Activated CD4-positive, alpha-beta T cell treated with anti-CD3 and anti-CD28 coated beads, Interleukin-10, Interleukin-2, amounts not matched to agents 100 ng/mL and 50 ng/mL, durations not matched to agents 16 hours and 8 hours (primary cell): Measurements from ENCODE around the gene OR10D3.
A peak's percentile ranks its signal among the peaks of the same experiment; 100 is the strongest.
"Not testable (repeated sequence)": the region's sequence is repeated elsewhere in the genome, so short reads cannot be mapped to it uniquely, and the experiment has no call there.

Source experiments
- DNase-seq: peaks from one replicate; pipeline ENCODE4 v3.0.0-alpha.2; 2020

The OR10D3 gene, protein sequence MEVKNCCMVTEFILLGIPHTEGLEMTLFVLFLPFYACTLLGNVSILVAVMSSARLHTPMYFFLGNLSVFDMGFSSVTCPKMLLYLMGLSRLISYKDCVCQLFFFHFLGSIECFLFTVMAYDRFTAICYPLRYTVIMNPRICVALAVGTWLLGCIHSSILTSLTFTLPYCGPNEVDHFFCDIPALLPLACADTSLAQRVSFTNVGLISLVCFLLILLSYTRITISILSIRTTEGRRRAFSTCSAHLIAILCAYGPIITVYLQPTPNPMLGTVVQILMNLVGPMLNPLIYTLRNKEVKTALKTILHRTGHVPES

DNA sequence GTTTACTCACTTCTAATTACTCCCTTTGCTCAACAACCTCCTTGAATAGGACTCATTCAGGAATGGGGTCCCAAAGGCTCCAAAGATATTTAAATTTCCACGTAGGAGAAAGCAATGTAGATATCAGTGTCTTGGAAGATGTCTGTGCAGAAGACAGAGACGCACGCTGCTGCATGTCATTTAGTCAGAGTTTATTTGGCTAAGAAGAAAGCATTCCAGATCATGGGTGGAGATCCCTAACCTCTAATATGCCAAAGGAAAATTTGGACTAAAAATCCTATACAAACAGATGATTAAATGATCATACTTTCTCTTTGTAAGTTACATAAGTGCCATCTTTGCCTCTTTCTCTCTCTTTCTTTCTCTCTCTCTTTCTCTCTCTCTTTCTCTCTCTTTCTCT is at the start of gene OR10D3:
OR10D3 (plus strand) TSS at position 278 of the 400 bp plus-strand sequence. CDS start 1,925 bp downstream, outside the sequence.
- no peak for DNase-seq

DNA sequence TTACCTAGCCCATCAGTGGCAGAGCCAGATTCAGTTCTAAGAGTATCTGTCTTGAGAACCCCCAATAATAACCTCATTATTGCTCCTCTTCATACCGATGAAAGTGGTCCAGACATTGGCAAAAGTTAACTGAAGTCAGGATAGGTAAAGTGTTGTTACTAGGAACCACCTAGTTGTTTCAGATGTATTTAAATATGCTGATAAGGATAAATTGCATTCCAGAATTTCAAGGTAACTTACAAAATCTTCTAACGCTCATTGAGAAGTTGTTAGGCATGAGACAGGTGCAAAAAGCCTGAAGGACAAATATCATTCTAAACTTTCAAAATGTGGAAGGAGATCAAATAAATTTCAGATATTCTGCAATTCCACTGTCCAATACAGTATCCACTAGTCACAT is 40.1 kb upstream of the OR10D3 start:
- no peak for DNase-seq

DNA sequence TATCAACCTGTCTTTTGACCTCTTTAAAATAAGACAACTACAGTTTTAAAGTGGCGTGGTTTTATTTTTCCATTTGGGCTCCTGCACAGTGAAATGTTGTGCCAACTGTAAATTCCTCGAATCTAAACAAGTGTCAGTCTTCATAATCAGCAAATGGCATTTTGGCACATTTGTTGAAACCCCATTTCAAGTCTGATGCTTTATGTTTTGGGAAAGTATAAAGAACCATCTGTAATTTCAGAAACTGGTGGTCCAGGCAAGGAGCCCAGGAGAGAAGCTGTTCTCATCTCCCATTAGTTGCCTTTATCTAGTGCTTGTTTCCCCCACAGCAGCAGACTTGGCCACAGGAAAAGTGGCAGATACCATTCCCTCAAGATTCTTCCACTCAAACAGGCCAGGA is 35.2 kb upstream of the OR10D3 start:
- DNase-seq: no peak

DNA sequence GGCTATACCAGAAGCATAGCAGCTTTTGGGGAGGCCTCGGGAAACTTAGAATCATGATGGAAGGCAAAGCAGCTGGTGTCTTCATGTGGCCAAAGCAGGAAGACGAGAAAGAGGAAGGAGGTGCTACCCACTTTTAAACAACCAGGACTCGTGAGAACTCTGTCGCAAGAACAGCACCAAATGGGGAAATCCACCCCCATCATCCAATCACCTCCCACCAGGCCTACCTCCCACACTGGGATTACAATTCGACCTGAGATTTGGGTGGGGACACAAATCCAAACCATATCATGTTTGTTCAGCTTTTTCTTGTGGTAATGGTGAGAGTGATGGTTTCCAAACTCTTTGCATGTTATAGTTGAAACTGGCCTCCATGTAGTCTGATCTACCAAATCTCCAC is 32.5 kb upstream of the OR10D3 start:
- DNase-seq: no peak

DNA sequence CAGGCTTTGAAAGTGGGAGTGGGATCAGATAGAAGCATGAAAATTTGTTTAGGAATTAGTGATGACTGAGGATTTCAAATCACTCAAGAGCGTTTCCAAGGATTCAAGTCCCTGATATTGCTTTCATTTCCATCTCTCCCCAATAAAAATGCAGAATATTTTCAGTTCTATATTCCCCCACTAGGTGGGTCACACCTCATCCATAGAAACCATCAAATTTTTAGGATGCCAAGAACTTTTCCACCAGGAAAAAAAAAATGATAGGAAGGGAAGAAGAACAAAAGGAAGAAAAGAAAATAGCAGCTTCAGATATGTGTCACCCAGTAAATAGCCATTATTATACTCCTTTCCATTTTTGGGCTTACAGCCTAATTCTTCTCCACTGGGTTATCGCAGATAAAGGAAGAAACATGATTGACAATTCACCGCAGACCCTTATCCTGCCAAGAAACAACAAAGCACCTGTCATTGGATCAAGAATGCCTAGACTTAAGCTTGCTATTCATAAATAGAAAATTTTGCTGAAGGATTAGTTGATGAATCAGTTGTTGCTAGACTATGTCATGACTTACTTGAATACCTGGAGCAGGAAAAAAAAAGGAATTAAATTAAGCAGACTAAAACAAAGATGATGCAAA is 30.3 kb upstream of the OR10D3 start:
- DNase-seq: no peak

DNA sequence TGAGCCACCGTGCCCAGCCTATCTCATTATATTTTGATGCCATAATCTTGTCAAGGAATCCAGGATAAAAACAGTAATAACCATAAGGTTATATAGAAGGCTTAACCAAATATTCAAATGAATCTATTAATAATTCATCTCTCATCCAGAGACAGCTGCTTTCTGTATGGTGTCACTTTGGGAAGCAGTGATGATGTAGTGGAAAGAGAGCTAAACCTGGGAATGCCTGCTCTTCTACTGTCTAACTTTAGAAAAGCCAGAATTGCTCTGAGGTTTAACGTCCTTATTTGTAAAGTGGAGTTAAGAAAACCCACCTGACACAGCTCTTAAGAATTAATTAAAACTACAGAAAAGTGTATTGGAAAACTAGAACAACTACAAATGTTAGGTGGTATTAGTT is 29.3 kb upstream of the OR10D3 start:
- no peak for DNase-seq

DNA sequence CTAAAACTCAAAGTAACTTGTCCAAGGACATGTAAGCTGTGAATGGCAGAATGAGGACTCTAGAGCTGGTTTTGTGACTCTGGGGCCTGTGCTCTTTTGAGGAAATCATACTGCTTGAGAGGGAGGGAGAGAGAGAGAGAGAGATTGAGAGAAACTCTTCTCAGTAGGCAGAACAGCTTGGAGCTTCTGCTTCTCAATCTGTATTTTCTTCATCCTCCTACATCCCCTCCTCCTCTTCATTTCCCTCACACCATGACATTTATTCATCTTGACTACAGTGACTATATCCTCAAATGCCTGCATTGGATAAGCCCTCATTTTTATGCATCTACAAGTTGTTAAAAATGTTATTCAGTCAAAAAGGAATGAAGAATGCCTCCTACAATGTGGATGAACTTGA is 23.7 kb upstream of the OR10D3 start:
- DNase-seq: no peak

DNA sequence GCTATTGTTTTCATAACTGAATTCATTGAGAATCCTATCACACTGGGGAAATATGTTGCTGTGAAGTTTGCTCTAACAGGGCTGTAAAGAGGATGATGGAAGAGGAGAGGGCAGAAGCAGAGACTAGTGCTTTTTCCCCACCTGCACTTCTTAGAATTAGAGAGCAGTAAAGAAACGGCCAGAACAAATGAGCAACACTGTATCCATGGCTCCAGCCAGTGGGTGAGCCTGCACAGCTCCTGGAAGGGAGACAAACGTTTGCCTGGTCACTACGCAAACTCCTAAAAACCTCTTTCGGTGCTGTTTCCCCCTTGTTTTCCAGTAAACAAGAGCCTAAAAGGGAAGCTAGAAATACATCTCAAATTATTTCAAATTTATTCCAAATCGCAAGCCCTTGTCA is 22.2 kb upstream of the OR10D3 start:
- no peak for DNase-seq

DNA sequence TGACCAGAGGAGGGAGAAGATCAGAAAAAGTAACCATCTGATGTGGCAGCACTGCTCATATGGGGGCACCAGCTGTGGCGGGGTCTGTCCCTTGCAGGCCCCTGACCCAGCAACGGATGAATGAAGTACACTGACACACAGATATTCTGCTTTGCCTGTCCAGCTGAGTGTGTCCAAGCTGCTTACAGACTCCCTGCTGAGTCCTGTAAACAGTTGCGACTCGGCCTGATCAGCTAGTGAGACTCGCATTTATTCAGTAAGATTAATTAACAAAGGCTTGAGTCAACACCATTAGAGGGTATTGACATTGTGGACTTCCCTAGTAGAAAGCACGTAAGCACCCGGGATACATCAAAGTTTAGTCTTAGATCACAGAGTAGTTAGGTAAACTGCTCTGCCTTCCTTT is 15.3 kb upstream of the OR10D3 start:
- DNase-seq: no peak

DNA sequence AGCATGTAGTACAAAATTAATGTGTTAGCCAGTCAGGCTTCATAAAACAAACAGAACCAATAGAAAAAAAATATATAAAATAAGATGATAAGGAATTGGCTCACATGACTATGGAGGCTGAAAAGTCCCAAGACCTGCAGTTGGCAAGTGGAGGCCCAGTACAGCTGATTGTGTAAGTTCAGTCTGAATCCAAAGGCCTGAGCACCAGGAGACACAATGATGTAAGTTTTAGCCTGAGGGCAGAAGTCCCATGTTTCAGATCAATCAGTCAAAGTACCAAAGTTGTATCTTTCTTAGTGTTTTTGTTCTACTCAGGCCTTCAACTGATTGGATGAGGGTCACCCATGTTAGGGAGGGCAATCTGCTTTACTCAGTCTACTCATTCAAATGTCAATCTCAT is 14.3 kb upstream of the OR10D3 start:
- no peak for DNase-seq

DNA sequence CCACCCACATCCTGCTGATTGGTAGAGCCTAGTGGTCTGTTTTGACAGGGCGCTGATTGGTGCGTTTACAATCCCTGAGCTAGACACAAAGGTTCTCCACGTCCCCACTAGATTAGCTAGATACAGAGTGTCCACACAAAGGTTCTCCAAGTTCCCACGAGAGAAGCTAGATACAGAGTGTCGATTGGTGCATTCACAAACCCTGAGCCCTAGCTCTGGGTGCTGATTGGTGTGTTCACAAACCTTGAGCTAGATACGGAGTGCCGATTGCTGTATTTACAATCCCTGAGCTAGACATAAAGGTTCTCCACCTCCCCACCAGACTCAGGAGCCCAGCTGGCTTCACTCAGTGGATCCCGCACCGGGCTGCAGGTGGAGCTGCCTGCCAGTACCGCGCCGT is 12.8 kb upstream of the OR10D3 start:
- DNase-seq: not testable (repeated sequence)

DNA sequence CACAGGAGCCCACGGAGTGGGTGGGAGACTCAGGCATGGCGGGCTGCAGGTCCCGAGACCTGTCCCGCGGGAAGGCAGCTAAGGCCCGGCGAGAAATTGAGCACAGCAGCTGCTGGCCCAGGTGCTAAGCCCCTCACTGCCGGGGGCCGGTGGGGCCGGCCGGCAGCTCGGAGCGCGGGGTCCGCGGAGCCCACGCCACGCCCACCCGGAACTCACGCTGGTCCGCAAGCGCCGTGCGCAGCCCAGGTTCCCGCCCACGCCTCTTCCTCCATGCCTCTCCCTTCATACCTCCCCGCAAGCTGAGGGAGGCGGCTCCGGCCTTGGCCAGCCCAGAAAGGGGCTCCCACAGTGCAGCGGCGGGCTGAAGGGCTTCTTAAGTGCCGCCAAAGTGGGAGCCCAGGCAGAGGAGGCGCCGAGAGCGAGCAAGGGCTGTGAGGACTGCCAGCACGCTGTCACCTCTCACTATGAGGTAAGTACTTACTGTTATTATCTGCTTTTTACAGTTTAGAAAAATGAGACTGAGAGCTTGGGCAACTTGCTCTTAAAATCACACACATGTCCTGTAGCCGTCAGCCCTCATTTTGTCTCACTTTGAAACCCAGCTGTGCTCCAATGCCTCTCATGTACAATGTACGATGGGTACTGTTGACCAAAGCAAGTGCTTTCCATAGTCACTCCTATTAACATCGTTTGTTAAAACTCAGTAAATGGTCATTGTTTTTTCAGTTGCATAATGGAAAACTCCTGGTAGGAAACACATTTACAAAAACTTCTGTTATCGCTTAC is 12.2 kb upstream of the OR10D3 start:
- no peak for DNase-seq

DNA sequence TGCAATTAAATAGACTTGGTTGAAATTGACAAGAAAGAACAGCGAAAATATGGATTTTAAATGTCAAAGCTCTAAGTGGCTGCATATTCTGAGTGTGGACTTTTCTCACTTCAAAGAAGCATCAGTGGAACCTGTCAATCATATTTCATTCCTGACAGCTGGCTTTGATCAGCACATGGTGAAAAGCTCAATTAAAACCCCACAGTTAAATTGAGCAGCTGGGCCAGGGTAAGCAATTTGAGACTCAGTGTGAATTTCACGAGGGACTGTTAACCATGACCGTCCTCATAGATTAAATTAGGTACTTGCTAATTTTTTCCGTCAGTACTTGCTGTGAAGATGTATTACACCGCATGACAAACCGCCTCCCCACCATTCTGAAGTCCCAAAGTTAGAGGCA is 11.0 kb upstream of the OR10D3 start:
- DNase-seq: no peak

DNA sequence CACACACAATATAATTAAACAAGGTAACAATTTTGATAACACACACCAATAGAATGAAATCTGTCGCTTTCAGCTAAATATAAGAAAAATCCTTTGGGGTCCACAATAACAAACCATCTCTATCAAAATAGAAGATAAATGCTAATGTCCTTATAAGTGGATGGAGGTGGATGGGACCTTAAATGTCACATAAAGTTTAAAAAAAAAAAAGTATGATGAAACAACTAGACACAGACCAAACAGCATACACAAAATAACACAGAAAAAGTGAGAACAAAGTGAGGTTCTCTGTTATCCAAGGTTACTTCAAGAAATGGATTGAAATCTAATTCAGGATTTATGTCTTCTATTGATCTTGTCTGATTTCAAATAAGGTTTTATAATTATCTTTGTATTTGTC is 10.5 kb upstream of the OR10D3 start:
- DNase-seq: no peak

DNA sequence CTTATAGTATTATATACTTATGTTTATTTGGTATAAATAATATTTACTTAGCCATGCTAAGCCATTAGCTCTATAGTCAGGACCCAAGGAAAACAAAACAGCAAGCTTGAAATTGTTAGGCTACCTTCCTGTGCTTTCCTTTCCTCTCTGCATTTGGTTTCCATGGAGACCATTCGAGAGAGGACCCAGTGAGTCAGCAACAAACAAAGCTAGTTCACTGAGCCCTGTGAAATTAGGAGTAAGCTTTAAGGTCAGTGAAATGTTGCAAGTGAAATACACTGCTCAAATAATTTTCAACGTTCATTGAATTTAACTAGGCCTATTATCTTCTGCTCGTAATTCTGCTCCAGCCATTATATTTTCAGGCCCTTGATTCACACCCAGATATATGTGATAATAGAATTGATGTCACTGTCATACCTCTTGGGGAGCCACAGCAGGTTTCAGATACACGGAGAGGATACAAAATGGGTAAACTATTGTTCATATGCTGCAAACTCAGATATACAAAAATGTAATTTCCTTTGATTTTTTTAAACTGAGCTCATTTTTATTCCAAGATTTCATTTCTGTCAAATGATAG is 9.1 kb upstream of the OR10D3 start:
- peak; percentile 17 for DNase-seq

DNA sequence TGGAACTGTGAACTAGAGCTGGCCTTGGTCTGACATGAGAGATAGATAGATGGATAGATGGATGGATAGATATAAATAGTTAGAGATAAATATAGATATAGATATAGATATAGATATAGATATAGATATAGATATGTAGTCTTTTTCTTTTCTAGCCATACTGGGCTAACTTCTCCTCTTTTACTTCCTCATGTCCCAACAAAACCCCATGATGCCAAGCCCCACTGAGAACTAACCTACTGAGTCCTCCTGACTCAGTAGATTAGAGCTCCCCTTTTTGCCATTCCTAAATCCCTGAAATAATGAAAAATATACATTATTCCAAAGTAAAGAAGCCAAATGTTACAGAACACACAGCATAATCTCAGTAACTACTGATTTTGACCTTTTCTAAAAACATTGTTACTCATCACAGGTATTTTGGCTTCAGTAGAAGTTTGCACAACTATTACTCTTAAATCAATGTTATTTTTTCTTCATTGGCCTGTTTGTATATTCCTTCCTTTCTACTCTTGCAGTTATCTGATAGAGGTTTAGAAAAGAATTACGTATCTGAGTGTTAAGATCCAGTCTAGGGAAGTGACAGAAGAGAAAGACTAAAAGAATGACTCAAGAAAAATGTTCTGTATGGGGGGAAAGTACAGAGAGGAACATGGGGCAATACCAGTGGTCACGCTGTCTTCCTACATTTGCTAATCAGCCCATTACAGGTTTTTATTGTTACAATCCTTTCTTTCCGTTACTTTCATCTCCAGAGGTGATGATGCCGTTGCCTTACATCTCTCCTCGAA is 6.0 kb upstream of the OR10D3 start:
- DNase-seq: no peak

DNA sequence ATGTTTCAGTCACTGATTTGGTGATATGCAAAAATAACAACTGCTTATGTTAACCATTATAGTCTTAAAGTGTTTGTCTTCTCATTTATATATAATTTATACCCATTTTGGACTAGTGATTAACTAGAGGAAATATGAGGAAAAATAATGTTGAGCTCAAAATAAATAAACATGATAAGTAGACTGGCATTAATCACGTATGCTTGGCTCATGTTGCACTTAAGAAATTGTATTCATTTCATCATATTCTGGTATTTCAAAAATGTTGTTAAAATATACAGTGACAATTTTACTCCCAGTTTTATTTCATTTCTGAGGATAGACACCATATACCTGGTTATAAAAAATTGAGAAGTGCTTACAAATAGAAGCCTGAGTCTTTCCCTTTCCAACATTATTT is 3.8 kb upstream of the OR10D3 start:
- no peak for DNase-seq

DNA sequence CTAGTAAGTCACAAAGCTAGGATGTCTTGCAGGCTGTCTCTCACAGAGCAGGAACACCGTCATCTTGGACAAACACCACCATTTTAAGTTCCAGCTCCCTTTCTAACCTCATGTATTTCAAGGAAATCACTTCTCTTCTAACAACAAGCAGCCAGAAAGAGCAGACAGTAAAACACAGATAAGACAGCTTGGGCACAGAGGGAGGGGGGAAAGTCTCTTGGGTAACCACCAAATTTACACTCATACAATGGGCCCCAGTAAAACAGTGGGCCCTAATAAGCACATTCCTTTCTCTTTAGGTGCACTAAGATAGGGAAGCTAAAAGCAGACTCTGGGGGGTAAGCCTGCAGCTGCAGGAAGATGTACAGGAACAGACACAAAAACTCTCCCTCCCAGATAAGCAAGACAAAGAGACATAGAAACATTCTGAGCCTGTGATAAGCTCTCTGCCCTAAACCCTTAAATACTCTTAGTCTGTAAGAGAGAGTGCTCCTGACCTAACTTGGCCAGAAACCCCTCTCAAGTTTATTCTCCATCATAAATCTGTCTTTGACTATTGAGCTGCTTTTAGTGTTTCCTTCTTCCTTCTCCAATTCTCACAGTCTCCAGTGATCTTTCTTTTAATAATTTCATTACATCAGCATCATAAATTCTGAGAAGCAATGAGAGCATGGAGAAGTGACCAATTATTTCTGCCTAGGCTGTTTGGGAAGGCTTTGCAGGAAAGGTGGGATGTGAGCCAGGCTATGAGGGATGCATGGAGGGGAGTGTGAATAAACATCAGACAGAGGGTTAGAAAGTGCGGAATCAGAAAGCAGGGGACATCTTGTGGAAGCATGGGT is 7.4 kb downstream of the OR10D3 start:
- no peak for DNase-seq

DNA sequence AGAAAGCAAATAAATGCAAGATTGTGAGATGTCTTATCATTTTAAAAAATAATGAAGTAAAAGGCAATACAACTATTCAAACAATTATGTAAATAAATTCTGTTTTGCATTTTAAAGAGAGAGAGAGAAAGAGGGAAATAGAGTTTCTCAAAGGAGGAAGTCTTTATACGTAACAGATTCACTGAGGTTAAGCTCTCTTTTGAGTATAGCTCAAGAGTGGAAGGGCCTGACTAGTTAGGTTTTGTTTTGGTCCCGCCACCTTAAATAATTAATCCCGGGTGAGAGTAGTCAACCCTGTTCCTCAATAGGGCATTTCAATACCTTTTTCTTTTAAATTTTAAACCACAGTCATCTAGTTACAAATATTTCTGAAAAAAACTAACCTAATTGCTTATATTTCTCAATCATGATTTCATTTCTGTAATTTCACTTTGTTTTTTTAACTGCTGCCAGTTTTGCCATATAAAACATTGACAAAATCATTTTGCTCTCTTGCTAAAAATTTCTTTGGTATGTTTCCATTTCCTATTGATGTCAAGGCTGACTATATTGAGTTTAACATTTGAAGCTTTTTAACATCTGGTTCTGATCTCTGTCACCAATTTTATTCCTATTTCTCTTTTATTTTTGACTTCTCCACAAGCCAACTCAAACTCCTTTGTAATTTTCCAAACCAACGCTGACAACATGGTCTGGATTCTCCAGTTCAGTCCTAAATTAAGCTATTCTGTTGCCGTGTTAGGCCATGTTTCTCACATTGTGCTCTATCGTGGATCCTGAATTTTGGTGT is 10.3 kb downstream of the OR10D3 start:
- DNase-seq: no peak

DNA sequence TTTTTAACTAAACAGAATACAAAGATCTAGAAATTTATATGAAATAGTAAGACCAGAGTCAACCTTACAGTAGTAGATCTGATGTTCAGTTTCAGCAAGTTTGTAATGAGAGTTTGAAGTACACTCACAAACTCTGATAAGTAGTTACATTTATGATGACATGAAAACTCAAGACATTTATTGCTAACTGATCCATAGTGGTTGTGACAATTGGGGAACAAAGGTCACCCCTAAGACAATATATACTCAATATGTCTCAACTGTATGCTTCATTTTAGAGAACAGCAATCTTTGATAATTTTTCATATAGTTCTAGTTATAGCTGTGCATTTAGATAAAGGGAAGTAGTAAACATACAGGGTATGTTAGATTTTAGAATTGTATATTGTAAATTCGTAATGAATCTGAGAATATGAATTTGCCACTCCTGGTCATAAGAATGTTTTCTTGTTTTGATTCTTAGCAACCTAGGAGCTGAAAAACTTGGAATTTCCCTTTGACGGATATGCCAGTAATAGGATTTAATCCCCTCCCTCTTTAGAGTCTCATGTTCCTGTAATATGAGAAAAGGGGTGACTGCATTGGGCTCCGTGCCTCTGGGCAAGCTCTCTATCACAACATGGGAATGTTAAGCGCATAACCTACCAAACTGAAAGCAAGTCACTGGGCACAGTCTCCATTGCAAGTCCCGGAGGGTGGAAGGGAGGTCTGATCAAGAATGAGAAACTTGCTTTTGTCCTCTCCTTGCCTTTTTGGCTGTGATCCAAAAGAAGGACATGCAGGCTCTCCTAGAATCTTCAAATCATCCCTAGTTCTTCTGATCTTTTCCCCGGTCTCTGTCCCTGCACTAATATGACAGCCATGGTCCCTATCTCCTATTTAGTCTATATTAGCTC is 11.4 kb downstream of the OR10D3 start:
- no peak for DNase-seq
